K562 (cell line): ENCODE data around the gene HIVEP1. TPM values are rescaled to one million over a fixed set of nuclear protein-coding genes. Genes with fewer than 3 reads are reported as not detected.

Experiments used
- FOXJ2 ChIP-seq: fragments of 200-800 bp; sonication (Bioruptor generic); IDR thresholded peaks from 2 replicates; pipeline ENCODE4 v1.6.1; 2016; ENCODE audit warnings: missing genetic modification characterization, missing compliant biosample characterization
- HDAC1 ChIP-seq, 2 experiments: fragments of 450-650 bp; IDR thresholded peaks; 2 replicates each; pipeline ENCODE4 v1.6.1; 2016 to 2017; ENCODE audit warnings: inconsistent platforms in 1 of 2, mild to moderate bottlenecking in 1 of 2, moderate library complexity in 1 of 2
- HDAC2 ChIP-seq: fragments of 450-650 bp; IDR thresholded peaks from 2 replicates; pipeline ENCODE4 v1.6.1; 2016; ENCODE audit warnings: mild to moderate bottlenecking
- JUND ChIP-seq, 2 experiments: IDR thresholded peaks; 2 replicates in 1 of 2; 3 replicates in 1 of 2; pipeline ENCODE4 v1.6.1; 2011; ENCODE audit warnings: borderline replicate concordance in 2 of 2, low read depth in 2 of 2, low read length in 2 of 2, improper control_type of control experiment in 1 of 2, missing biosample characterization in 1 of 2, missing genetic modification characterization in 1 of 2, missing genetic modification reagents in 1 of 2
- MYBL2 ChIP-seq, 2 experiments: fragments of 450-650 bp in 1 of 2; sonication (generic) in 1 of 2; formaldehyde crosslinking in 1 of 2; IDR thresholded peaks; 2 replicates each; pipeline versions ENCODE4 v1.6.1 to v1.8.1; 2017 to 2022; ENCODE audit warnings: borderline replicate concordance in 1 of 2, inconsistent platforms in 1 of 2, low read depth in 1 of 2, mild to moderate bottlenecking in 1 of 2, missing genetic modification reagents in 1 of 2, moderate library complexity in 1 of 2
- PCBP2 ChIP-seq: fragments of 200-400 bp; formaldehyde crosslinking; IDR thresholded peaks from 2 replicates; pipeline ENCODE4 v1.6.1; 2018; ENCODE audit warnings: low read length, low read depth, mild to moderate bottlenecking, moderate library complexity; ENCODE audit not compliant: poor library complexity, severe bottlenecking
- POLR3A ChIP-seq: IDR thresholded peaks from 2 replicates; pipeline ENCODE4 v1.6.1; 2011; ENCODE audit warnings: borderline replicate concordance, mild to moderate bottlenecking, moderate library complexity; ENCODE audit not compliant: insufficient read length, insufficient read depth; ENCODE audit errors: extremely low read depth
- SAFB2 ChIP-seq: fragments of 200-400 bp; formaldehyde crosslinking; IDR thresholded peaks from 2 replicates; pipeline ENCODE4 v1.6.1; 2018; ENCODE audit warnings: borderline replicate concordance, low read length, low read depth, moderate library complexity; ENCODE audit not compliant: severe bottlenecking
- SP1 ChIP-seq: sonication (generic); formaldehyde crosslinking; IDR thresholded peaks from 2 replicates; pipeline ENCODE4 v1.8.1; 2022; ENCODE audit warnings: mild to moderate bottlenecking, missing genetic modification reagents
- TRIM28 ChIP-seq: fragments of 450-650 bp; IDR thresholded peaks from 2 replicates; pipeline ENCODE4 v1.6.1; 2017
- ZFP36 ChIP-seq: fragments of 150-350 bp; IDR thresholded peaks from 2 replicates; pipeline ENCODE4 v1.6.1; 2018; ENCODE audit warnings: low read length, low read depth; ENCODE audit not compliant: partially characterized antibody
- ZKSCAN1 ChIP-seq: fragments of 150-350 bp; IDR thresholded peaks from 2 replicates; pipeline ENCODE4 v1.6.1; 2016; ENCODE audit warnings: low read depth, low read length
- ZNF12 ChIP-seq: sonication (generic); formaldehyde crosslinking; IDR thresholded peaks from 2 replicates; pipeline ENCODE4 v1.4.0; 2020; ENCODE audit warnings: mild to moderate bottlenecking, missing genetic modification reagents
- ZNF217 ChIP-seq: sonication (generic); formaldehyde crosslinking; IDR thresholded peaks from 2 replicates; pipeline ENCODE4 v1.8.0; 2022; ENCODE audit warnings: mild to moderate bottlenecking, missing genetic modification reagents
- ZNF274 ChIP-seq: IDR thresholded peaks from 2 replicates; pipeline ENCODE4 v1.6.1; 2011; ENCODE audit warnings: low read depth, mild to moderate bottlenecking, low read length, moderate library complexity, borderline replicate concordance
- polyA plus RNA-seq, 8 experiments: library from polyadenylated mRNA; depleted of rRNA in 4 of 8; stranded (reverse) in 5 of 8; unstranded in 3 of 8; fragments of >200 nt; fragmentation: Nextera tagmentation in 2 of 8; fragmentation: Illumina TruSeq in 1 of 8; extraction: Ambion mirVana in 2 of 8; extraction: Trizol in 1 of 8; gene quantifications; 2 replicates each; pipeline versions ENCODE4 v1.2.1 to v1.2.3, GENCODE V29; 2011 to 2014; ENCODE audit warnings: inconsistent platforms in 1 of 8, missing spikeins in 1 of 8
- total RNA-seq, 7 experiments: library from RNA; depleted of rRNA in 6 of 7; stranded (reverse); fragments of >200 nt in 6 of 7; fragmentation: Illumina TruSeq in 2 of 7; extraction: Trizol in 2 of 7; gene quantifications; 2 replicates each; pipeline versions ENCODE4 v1.2.1 to v1.2.3, GENCODE V29; 2011 to 2021; ENCODE audit warnings: low replicate concordance in 1 of 7
- TF ChIP-seq, protein P1 (sequence below): fragments of 250-450 bp; sonication (Bioruptor Pico); IDR thresholded peaks from 2 replicates; pipeline ENCODE4 v1.8.0; 2022; ENCODE audit warnings: moderate library complexity, mild to moderate bottlenecking, inconsistent platforms
- TF ChIP-seq, protein P2 (sequence below): fragments of 250-450 bp; sonication (Bioruptor Pico); IDR thresholded peaks from 2 replicates; pipeline ENCODE4 v1.4.0; 2020; ENCODE audit warnings: borderline replicate concordance
- TF ChIP-seq, protein P3 (sequence below): fragments of 450-650 bp; IDR thresholded peaks from 2 replicates; pipeline ENCODE4 v1.6.1; 2016; ENCODE audit warnings: mild to moderate bottlenecking

HIVEP1 gene
- total and polyA plus RNA-seq, 9 of the 15 experiments (the other 6 are each of a cell fraction or from before 2014, with no cell fraction given): 6.0 to 33.3 (median 21.7) TPM

DNA sequence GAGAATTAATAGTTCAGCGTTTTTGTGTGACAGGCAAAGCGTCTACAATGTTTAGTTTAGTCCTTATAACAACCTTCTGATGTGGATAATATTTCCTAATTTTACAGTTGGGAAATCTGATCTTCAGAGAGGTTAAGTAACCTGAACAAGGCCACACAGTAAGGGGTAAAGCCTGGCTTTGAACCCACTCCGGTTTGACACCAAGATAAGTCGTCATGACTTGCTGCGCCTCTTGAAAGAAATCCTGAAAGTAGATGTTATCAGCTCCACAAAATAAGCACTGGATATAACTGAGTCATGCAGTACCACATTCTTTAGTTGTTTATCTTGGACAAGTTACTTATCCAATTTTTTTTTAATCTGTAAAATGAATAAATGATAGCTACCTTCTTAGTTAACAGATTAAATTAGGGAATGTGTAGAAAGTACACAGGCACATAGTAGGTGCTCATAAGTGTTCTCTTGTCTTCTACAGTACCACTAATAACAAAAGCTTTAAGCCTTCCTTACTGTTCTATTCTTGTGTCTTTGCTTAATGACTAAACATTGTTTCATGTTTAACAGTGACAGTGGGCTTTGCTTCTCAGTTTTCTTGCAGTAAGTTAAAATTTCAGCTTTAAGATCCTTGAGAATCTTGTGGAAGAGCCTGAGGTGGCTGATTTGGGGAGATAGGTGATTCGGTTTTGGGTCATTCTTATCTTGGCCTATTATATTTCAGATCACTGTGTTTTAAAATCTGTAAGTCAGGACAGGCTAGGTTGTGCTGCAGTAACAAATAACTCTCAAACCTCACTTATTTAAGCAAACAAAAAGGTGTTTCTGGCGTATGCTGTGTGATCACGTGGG, 2.1 kb downstream of the HIVEP1 start (continued):
- TF ChIP-seq SAFB2: no peak
- no peak for TF ChIP-seq FOXJ2
- TF ChIP-seq ZNF12 (CRISPR knock-in tag): peak; percentile 100
- TF ChIP-seq ZKSCAN1: peak; percentile 96
- TF ChIP-seq MYBL2 (IDR thresholded peaks at IDR 0.05; ENCODE audit: low read depth): peak; percentile 5; the same call in 1 of the 2 replicates
- no peak for TF ChIP-seq MYBL2 (CRISPR knock-in tag; IDR thresholded peaks at IDR 0.05; ENCODE audit: borderline replicate concordance)
- TF ChIP-seq ZFP36: peak; percentile 88
- no peak for TF ChIP-seq SP1 (CRISPR knock-in tag)
- no peak for TF ChIP-seq ZNF274
- TF ChIP-seq POLR3A: no peak
- peak in 1 of 2 experiments; percentile 0; a peak in 1 of 4 replicates for TF ChIP-seq HDAC1 (IDR thresholded peaks at IDR 0.05)
- no peak for TF ChIP-seq ZNF217 (CRISPR knock-in tag)
- TF ChIP-seq PCBP2: no peak
- TF ChIP-seq, protein P1, sequence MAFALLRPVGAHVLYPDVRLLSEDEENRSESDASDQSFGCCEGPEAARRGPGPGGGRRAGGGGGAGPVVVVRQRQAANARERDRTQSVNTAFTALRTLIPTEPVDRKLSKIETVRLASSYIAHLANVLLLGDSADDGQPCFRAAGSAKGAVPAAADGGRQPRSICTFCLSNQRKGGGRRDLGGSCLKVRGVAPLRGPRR (CRISPR knock-in tag): no peak
- TF ChIP-seq TRIM28: 0 out of 2 replicates have a peak, but pooled peaks have one; percentile 71
- TF ChIP-seq, protein P2, sequence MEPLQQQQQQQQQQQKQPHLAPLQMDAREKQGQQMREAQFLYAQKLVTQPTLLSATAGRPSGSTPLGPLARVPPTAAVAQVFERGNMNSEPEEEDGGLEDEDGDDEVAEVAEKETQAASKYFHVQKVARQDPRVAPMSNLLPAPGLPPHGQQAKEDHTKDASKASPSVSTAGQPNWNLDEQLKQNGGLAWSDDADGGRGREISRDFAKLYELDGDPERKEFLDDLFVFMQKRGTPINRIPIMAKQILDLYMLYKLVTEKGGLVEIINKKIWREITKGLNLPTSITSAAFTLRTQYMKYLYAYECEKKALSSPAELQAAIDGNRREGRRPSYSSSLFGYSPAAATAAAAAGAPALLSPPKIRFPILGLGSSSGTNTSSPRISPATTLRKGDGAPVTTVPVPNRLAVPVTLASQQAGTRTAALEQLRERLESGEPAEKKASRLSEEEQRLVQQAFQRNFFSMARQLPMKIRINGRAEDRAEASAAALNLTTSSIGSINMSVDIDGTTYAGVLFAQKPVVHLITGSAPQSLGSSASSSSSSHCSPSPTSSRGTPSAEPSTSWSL (CRISPR knock-in tag): no peak
- TF ChIP-seq, protein P3, sequence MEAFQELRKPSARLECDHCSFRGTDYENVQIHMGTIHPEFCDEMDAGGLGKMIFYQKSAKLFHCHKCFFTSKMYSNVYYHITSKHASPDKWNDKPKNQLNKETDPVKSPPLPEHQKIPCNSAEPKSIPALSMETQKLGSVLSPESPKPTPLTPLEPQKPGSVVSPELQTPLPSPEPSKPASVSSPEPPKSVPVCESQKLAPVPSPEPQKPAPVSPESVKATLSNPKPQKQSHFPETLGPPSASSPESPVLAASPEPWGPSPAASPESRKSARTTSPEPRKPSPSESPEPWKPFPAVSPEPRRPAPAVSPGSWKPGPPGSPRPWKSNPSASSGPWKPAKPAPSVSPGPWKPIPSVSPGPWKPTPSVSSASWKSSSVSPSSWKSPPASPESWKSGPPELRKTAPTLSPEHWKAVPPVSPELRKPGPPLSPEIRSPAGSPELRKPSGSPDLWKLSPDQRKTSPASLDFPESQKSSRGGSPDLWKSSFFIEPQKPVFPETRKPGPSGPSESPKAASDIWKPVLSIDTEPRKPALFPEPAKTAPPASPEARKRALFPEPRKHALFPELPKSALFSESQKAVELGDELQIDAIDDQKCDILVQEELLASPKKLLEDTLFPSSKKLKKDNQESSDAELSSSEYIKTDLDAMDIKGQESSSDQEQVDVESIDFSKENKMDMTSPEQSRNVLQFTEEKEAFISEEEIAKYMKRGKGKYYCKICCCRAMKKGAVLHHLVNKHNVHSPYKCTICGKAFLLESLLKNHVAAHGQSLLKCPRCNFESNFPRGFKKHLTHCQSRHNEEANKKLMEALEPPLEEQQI: peak; percentile 81
- no peak for TF ChIP-seq JUND (IDR thresholded peaks at IDR 0.05; ENCODE audit: borderline replicate concordance, low read depth, low read length)
- TF ChIP-seq JUND (tag; IDR thresholded peaks at IDR 0.05; ENCODE audit: borderline replicate concordance, low read depth, low read length): peak; percentile 38; the same call in 1 of the 3 replicates
- peak; percentile 84 for TF ChIP-seq HDAC2
